SK-N-SH (cell line): Measurements from ENCODE around the gene PARD3B. TPM values are rescaled to one million over a fixed set of nuclear protein-coding genes. Genes with fewer than 3 reads are reported as not detected.

Experiments
- CTCF ChIA-PET: fragments of 300-600, 350-600 bp; formaldehyde crosslinking; extraction: SDS; loops from one replicate; lab custom pipeline; 2021; lab: Yijun Ruan, JAX
- POLR2A ChIA-PET: fragments of 350-600 bp; sonication (Branson Sonifier 250); formaldehyde crosslinking; extraction: SDS; loops from one replicate; lab custom pipeline; 2020; ENCODE audit warnings: antibody characterized with exemption, inconsistent platforms; lab: Yijun Ruan, JAX
- DNase-seq: peaks from one replicate; pipeline ENCODE4 v3.0.0; 2012
- H2AFZ ChIP-seq: fragments of 200-600 bp; sonication (generic); 2 replicates; pipeline ENCODE4 v1.8.1; 2016; ENCODE audit warnings: antibody characterized with exemption, mild to moderate bottlenecking, low read depth
- H3F3A ChIP-seq: fragments of 200-600 bp; sonication (generic); replicated peaks from 2 replicates; pipeline ENCODE3; 2016; ENCODE audit warnings: antibody characterized with exemption, mild to moderate bottlenecking; ENCODE audit not compliant: insufficient read depth
- H3K27ac ChIP-seq, 2 experiments: fragments of 200-500 bp in 1 of 2; fragments of 200-600 bp in 1 of 2; sonication (Bioruptor generic) in 1 of 2; sonication (generic), shearing (Covaris generic) in 1 of 2; 2 replicates each; pipeline versions ENCODE4 v1.5.1 to v1.6.1; 2014 to 2016; ENCODE audit warnings: low read depth in 2 of 2, inconsistent platforms in 1 of 2, low read length in 1 of 2, mild to moderate bottlenecking in 1 of 2, mixed read lengths in 1 of 2
- H3K27me3 ChIP-seq: fragments of 200-600 bp; sonication (generic), shearing (Covaris generic); 2 replicates; pipeline ENCODE4 v1.6.1; 2016; ENCODE audit warnings: mixed run types; ENCODE audit not compliant: insufficient read depth
- H3K36me3 ChIP-seq, 2 experiments: fragments of 200-500 bp in 1 of 2; fragments of 200-600 bp in 1 of 2; sonication (Bioruptor generic) in 1 of 2; sonication (generic) in 1 of 2; replicated peaks in 1 of 2; 2 replicates each; pipeline versions ENCODE3 to v1.5.1; 2014 to 2016; ENCODE audit warnings: low read length in 1 of 2, mild to moderate bottlenecking in 1 of 2; ENCODE audit not compliant: insufficient read depth in 2 of 2, control insufficient read depth in 1 of 2
- H3K4me1 ChIP-seq, 2 experiments: fragments of 200-500 bp in 1 of 2; fragments of 200-600 bp in 1 of 2; sonication (Bioruptor generic) in 1 of 2; sonication (generic), shearing (Covaris generic) in 1 of 2; 2 replicates each; pipeline versions ENCODE4 v1.5.1 to v1.6.1; 2014 to 2016; ENCODE audit warnings: low read depth in 1 of 2, low read length in 1 of 2, mixed run types in 1 of 2; ENCODE audit not compliant: insufficient read depth in 2 of 2, control insufficient read depth in 1 of 2
- H3K4me2 ChIP-seq: fragments of 200-600 bp; sonication (generic), shearing (Covaris generic); 2 replicates; pipeline ENCODE4 v1.6.1; 2017; ENCODE audit warnings: mixed run types
- H3K4me3 ChIP-seq, 2 experiments: fragments of 200-500 bp in 1 of 2; fragments of 200-600 bp in 1 of 2; sonication (Bioruptor generic) in 1 of 2; sonication (generic), shearing (Covaris generic) in 1 of 2; 2 replicates each; pipeline versions ENCODE4 v1.5.1 to v1.8.1; 2014 to 2016; ENCODE audit warnings: low read depth in 2 of 2, inconsistent platforms in 1 of 2, low read length in 1 of 2, mild to moderate bottlenecking in 1 of 2, mixed read lengths in 1 of 2, moderate library complexity in 1 of 2
- H3K79me2 ChIP-seq: fragments of 200-600 bp; sonication (generic); 2 replicates; pipeline ENCODE4 v1.8.1; 2017; ENCODE audit warnings: mild to moderate bottlenecking; ENCODE audit not compliant: insufficient read depth
- H3K9ac ChIP-seq: fragments of 200-600 bp; sonication (generic); 2 replicates; pipeline ENCODE4 v1.6.1; 2017; ENCODE audit warnings: mixed run types
- H3K9me2 ChIP-seq: fragments of 200-600 bp; sonication (generic); 2 replicates; pipeline ENCODE4 v1.6.1; 2017; ENCODE audit warnings: mixed run types
- H3K9me3 ChIP-seq: fragments of 200-600 bp; sonication (generic); 2 replicates; pipeline ENCODE4 v1.6.1; 2017; ENCODE audit warnings: mixed run types, mild to moderate bottlenecking, moderate library complexity
- H4K20me1 ChIP-seq: fragments of 200-600 bp; sonication (generic); 2 replicates; pipeline ENCODE4 v1.6.1; 2017; ENCODE audit warnings: mild to moderate bottlenecking, mixed run types; ENCODE audit not compliant: insufficient read depth
- CTCF ChIP-seq: fragments of 200-600 bp; sonication (generic); IDR thresholded peaks from 2 replicates; pipeline ENCODE4 v1.6.1; 2017; ENCODE audit warnings: antibody characterized with exemption, mild to moderate bottlenecking, moderate library complexity
- EP300 ChIP-seq, 2 experiments: IDR thresholded peaks; 2 replicates each; pipeline versions ENCODE4 v1.4.0 to v1.6.1; 2012; ENCODE audit warnings: borderline replicate concordance in 1 of 2, low read depth in 1 of 2, low read length in 1 of 2
- FOXJ3 ChIP-seq: sonication (generic); formaldehyde crosslinking; IDR thresholded peaks from 2 replicates; pipeline ENCODE4 v1.5.1; 2020; ENCODE audit warnings: mild to moderate bottlenecking, missing genetic modification reagents
- GABPA ChIP-seq: IDR thresholded peaks from 2 replicates; pipeline ENCODE4 v1.4.0; 2012; ENCODE audit warnings: low read depth, mild to moderate bottlenecking
- GATA2 ChIP-seq: sonication (generic); formaldehyde crosslinking; IDR thresholded peaks from 2 replicates; pipeline ENCODE4 v1.5.0; 2020; ENCODE audit warnings: mild to moderate bottlenecking, missing genetic modification reagents
- JUND ChIP-seq: IDR thresholded peaks from 2 replicates; pipeline ENCODE4 v1.4.0; 2012
- MAX ChIP-seq: IDR thresholded peaks from 2 replicates; pipeline ENCODE4 v1.4.0; 2012; ENCODE audit warnings: low read depth
- MEF2A ChIP-seq: IDR thresholded peaks from 2 replicates; pipeline ENCODE4 v1.4.0; 2012; ENCODE audit warnings: low read depth, borderline replicate concordance
- MXI1 ChIP-seq: IDR thresholded peaks from 2 replicates; pipeline ENCODE4 v1.6.1; 2012; ENCODE audit warnings: mild to moderate bottlenecking, low read depth, low read length, improper control_type of control experiment
- SMC3 ChIP-seq: IDR thresholded peaks from 2 replicates; pipeline ENCODE4 v1.6.1; 2012; ENCODE audit warnings: low read depth, low read length, improper control_type of control experiment
- TAF1 ChIP-seq: IDR thresholded peaks from 2 replicates; pipeline ENCODE4 v1.6.1; 2012; ENCODE audit warnings: low read depth, mild to moderate bottlenecking, low read length, moderate library complexity, borderline replicate concordance
- TCF12 ChIP-seq: IDR thresholded peaks from 2 replicates; pipeline ENCODE4 v1.4.0; 2012
- ZBTB33 ChIP-seq: IDR thresholded peaks from 2 replicates; pipeline ENCODE4 v1.4.0; 2012; ENCODE audit warnings: low read depth, borderline replicate concordance
- WGBS: methylation state at CpG from one replicate; pipeline ENCODE4 v1.1.6; 2017; ENCODE audit warnings: low lambda C conversion rate; 5-methylcytosine and 5-hydroxymethylcytosine counted together
- polyA plus RNA-seq, 3 experiments: library from polyadenylated mRNA; depleted of rRNA; stranded (reverse); fragments of >200 nt; gene quantifications; 2 replicates each; pipeline ENCODE4 v1.2.3, GENCODE V29; 2012

Gene PARD3B
- polyA plus RNA-seq, 1 of the 3 experiments (the other 2 are of a cell fraction): 0.87 TPM

- TF ChIP-seq TCF12 (peak; percentile 93), EP300 (IDR thresholded peaks at IDR 0.05; ENCODE audit: borderline replicate concordance in 1 of 2, low read depth in 1 of 2, low read length in 1 of 2) (peak in 1 of 2 experiments; percentile 82; a peak in 1 of 4 replicates), SMC3 (0 out of 2 replicates have a peak, but pooled peaks have one; percentile 11), FOXJ3 (CRISPR knock-in tag) (no peak), MEF2A (no peak), MAX (peak; percentile 68; the same call in 1 of the 2 replicates)
These were observed 479.7 kb downstream of the PARD3B start (continued) for GRCh38 chr2:205024822-205025518.

DNA sequence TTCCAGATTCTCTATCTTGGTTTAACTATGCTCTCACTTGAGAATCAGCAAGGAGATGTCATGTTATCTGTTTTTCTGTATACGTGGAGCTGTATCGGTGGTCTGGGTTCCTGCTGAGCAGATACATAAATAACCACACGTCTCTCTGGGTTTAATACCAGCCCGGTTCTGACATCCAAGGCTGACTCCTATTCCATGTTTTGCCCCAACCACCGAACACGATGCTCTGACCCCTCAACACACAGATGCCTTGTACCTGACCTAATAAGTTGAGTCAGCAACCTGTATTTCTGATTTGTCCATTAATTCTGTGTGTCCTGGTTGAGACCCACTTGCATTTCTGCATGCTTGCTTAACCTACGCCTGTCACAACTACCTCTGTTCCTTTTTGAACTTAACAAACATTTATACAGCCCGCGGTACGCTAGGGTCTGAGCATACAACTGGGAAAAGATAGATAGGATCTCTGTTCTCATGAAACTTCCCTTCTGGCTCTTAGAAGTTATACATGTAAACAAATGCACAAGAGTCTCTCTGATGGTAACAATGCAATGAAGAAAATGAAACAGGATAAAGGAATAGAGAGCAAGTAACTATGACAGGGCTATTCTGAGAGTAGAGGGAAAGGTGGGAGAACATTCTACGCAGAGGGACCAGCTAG lies 480.4 kb downstream of the PARD3B start:
- TF ChIP-seq GABPA: no peak
- TF ChIP-seq JUND: no peak
- no peak for TF ChIP-seq MXI1
- no peak for TF ChIP-seq GATA2 (CRISPR knock-in tag)
- no peak for TF ChIP-seq CTCF
- TF ChIP-seq TAF1: no peak
- no peak for TF ChIP-seq ZBTB33
- Histone ChIP-seq H3K27ac (peak overlapping the region; percentile 82 to 85), H3K9me3 (no peaks in the 10 kb centered on the region), H3F3A (peaks cover 7% of the 10 kb centered on the region), H3K4me1 (peaks cover 8 to 18% of the 10 kb centered on the region in 2 experiments), H4K20me1 (no peaks in the 10 kb centered on the region), H3K9me2 (no peaks in the 10 kb centered on the region), H2AFZ (peak overlapping the region; percentile 49; the same call in 1 of the 2 replicates), H3K36me3 (no peaks in the 10 kb centered on the region), H3K27me3 (no peaks in the 10 kb centered on the region), H3K4me2 (peak overlapping the region; percentile 76), H3K4me3 (peak overlapping the region in 1 of 2 experiments; percentile 59; a peak in 2 of 4 replicates), H3K9ac (peak overlapping the region; percentile 54; the same call in 1 of the 2 replicates), H3K79me2 (no peaks in the 10 kb centered on the region)
- POLR2A ChIA-PET: no interaction called here
- 79% methylated on average over 11 of the region's 11 CpGs for WGBS
- DNase-seq: no peak
- CTCF ChIA-PET: no interaction called here
